ENCODE measurements around the gene HAUS8. TPM values are rescaled to one million over a fixed set of nuclear protein-coding genes. Genes with fewer than 3 reads are reported as not detected.

HAUS8 gene
- total and polyA plus RNA-seq, 2 of the 13 experiments (the other 11 are each of a cell fraction or from before 2014, with no cell fraction given) = 7.8 to 17.5 TPM

- TF ChIP-seq GTF3A (CRISPR knock-in tag; conservative IDR thresholded peaks at IDR 0.05) (peak; percentile 90; the same call in 1 of the 2 replicates), ZNF781 (CRISPR knock-in tag; IDR thresholded peaks at IDR 0.05; ENCODE audit: borderline replicate concordance, not compliant biosample characterization) (peak; percentile 87), ZNF543 (CRISPR knock-in tag; IDR thresholded peaks at IDR 0.05) (0 out of 2 replicates have a peak, but pooled peaks have one; percentile 65), RERE (CRISPR knock-in tag; IDR thresholded peaks at IDR 0.05; ENCODE audit: low read depth) (no peak), ZBTB2 (CRISPR knock-in tag; IDR thresholded peaks at IDR 0.05; ENCODE audit: low read depth) (no peak), FOXA3 (CRISPR knock-in tag; IDR thresholded peaks at IDR 0.05) (peak; percentile 34; the same call in 1 of the 2 replicates), XBP1 (CRISPR knock-in tag; IDR thresholded peaks at IDR 0.05) (0 out of 2 replicates have a peak, but pooled peaks have one; percentile 43), ZNF3 (CRISPR knock-in tag; IDR thresholded peaks at IDR 0.05) (no peak), REPIN1 (CRISPR knock-in tag; IDR thresholded peaks at IDR 0.05; ENCODE audit: borderline replicate concordance, low read depth) (peak; percentile 65; the same call in 1 of the 2 replicates), PHF21A (CRISPR knock-in tag; IDR thresholded peaks at IDR 0.05) (peak; percentile 62; the same call in 1 of the 2 replicates), ZBTB46 (CRISPR knock-in tag; IDR thresholded peaks at IDR 0.05; ENCODE audit: borderline replicate concordance) (0 out of 2 replicates have a peak, but pooled peaks have one; percentile 76), ZNF296 (CRISPR knock-in tag; conservative IDR thresholded peaks at IDR 0.05) (no peak), KDM1A (CRISPR knock-in tag; IDR thresholded peaks at IDR 0.05) (0 out of 2 replicates have a peak, but pooled peaks have one; percentile 26), GLI4 (CRISPR knock-in tag; IDR thresholded peaks at IDR 0.05; ENCODE audit: borderline replicate concordance) (0 out of 2 replicates have a peak, but pooled peaks have one; percentile 17), KMT2B (CRISPR knock-in tag; IDR thresholded peaks at IDR 0.05) (peak; percentile 65), ZNF333 (CRISPR knock-in tag; IDR thresholded peaks at IDR 0.05; ENCODE audit: borderline replicate concordance) (peak; percentile 22; the same call in 1 of the 2 replicates), ZBTB14 (CRISPR knock-in tag; IDR thresholded peaks at IDR 0.05) (peak; percentile 76), ZSCAN20 (CRISPR knock-in tag; IDR thresholded peaks at IDR 0.05; ENCODE audit: borderline replicate concordance) (no peak; the same call in 1 of the 2 replicates)
Observed at GRCh38 chr19:17075035-17075863, at the start of gene HAUS8, which contains the start of gene MYO9B (continued).

Data from HepG2 (cell line).